ENCODE data around the gene LRIG2. TPM values are rescaled to one million over a fixed set of nuclear protein-coding genes. Genes with fewer than 3 reads are reported as not detected.
A peak's percentile ranks its signal among the peaks of the same experiment; 100 is the strongest.
"Not testable (repeated sequence)": the region's sequence is repeated elsewhere in the genome, so short reads cannot be mapped to it uniquely, and the experiment has no call there.

LRIG2 gene
- polyA plus RNA-seq, 3 donors, result 0.93 to 12.7 (median 0.96) TPM

DNA sequence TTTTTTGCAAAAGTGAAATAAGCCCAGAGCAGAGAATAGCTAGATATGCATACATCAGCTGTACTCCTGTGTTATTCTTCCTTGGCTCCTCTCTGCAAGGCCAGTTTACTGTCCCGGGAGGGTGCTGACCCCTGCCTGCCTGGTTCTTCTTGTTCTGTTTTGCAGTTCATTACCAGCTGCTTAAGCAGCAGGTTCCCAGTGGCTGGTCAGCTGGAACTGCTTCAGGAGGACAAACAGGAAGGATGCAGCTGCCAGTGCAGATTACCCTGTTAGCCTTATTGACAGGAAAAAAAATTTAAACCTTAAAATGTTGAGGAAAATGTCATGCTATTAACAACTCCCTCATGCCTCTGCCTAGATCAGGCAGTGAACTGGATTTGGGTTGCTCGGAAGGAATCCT is 16.0 kb upstream of the LRIG2 start:
- no peak overlapping the region for H3K27ac ChIP-seq (ENCODE audit: low read depth in 1 of 2, low read length in 2 of 2)
- H3K4me2 ChIP-seq (replicated peaks; ENCODE audit: extremely low read depth, low read length, poor library complexity, severe bottlenecking), result no peak overlapping the region
- Mint-ChIP-seq H3K4me3 (no peak overlapping the region), H3K36me3 (no peaks in the 10 kb centered on the region), H3K27ac (no peak overlapping the region), H3K4me1 (peaks cover 12% of the 10 kb centered on the region), H3K9me3 (no peaks in the 10 kb centered on the region), H3K27me3 (ENCODE audit: low read depth in 3 of 3) (peaks cover 5 to 8% (median 6%) of the 10 kb centered on the region in 3 donors)
- no CpG with 5 or more reads among the region's 2 CpGs for WGBS (ENCODE audit: insufficient coverage)
- H3K4me3 ChIP-seq (replicated peaks in 1 of 3; ENCODE audit: low read depth in 2 of 3, low read length in 3 of 3), result no peak overlapping the region
- H2AFZ ChIP-seq (ENCODE audit: insufficient read depth, low read depth, low read length, poor library complexity, severe bottlenecking), result no peak overlapping the region
- no peaks in the 10 kb centered on the region for H4K20me1 ChIP-seq (ENCODE audit: insufficient read depth, low read length)
- H3K9me3 ChIP-seq (replicated peaks in 1 of 2; ENCODE audit: control insufficient read depth in 1 of 2, insufficient read depth in 1 of 2, low read length in 2 of 2), result no peaks in the 10 kb centered on the region
- no peak for TF ChIP-seq CTCF (IDR thresholded peaks at IDR 0.05)
- H3K36me3 ChIP-seq (replicated peaks in 1 of 2; ENCODE audit: control insufficient read depth in 1 of 2, insufficient read depth in 2 of 2, low read length in 2 of 2), result no peaks in the 10 kb centered on the region
- intact Hi-C loops (cut with micrococcal nuclease), result no loop called here
- H3K27me3 ChIP-seq (ENCODE audit: control insufficient read depth in 2 of 2, insufficient read depth in 2 of 2, low read length in 2 of 2), result no peaks in the 10 kb centered on the region
- no peak overlapping the region for H3K9ac ChIP-seq (ENCODE audit: insufficient read depth, low read length, poor library complexity, severe bottlenecking)
- H3K79me2 ChIP-seq (ENCODE audit: insufficient read depth, low read length), result no peaks in the 10 kb centered on the region
- H3K4me1 ChIP-seq (ENCODE audit: control insufficient read depth in 1 of 2, insufficient read depth in 2 of 2, low read length in 2 of 2), result peaks cover 0 to 2% of the 10 kb centered on the region in 2 donors
- no peak for DNase-seq

DNA sequence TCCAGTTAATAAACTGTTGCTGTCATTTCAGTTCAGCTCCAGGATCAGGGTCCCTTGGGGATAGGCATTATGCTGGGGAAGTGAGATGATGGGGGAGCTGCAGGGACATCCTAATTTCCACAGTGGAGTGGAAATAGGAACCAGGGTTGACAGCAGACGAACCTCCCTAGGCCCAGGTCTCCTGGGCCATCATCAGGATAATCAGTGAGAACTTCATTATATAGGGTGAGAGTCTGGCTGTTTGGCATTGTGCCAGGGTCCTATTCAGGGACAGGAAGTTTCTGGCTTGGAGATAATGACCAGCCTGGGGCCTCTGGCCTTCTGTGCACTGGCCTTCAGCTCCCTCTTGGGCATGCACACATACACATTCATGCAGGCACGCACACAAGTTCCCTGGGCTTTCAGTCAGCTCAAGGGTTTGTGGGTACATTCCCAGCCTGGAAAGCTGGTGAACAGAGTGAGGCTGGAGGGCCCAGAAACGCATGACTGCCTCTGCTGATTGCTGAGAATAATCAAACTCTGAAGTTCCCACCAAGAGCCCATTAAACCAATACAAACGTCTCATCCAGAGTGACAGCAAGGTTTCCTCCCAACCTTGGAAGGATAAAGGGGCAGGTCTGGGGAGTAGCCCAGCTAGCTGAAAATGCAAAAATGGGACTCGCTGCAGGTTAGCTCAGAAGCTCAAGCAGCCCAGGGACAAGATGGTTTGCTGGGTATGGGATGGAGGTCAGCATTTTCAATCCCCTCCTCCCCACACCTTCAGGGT is 13.9 kb upstream of the LRIG2 start:
- Histone ChIP-seq H3K4me1 (ENCODE audit: control insufficient read depth in 1 of 2, insufficient read depth in 2 of 2, low read length in 2 of 2) (no peaks in the 10 kb centered on the region), H3K27ac (ENCODE audit: low read depth in 1 of 2, low read length in 2 of 2) (no peak overlapping the region), H3K9me3 (replicated peaks in 1 of 2; ENCODE audit: control insufficient read depth in 1 of 2, insufficient read depth in 1 of 2, low read length in 2 of 2) (no peaks in the 10 kb centered on the region), H3K4me3 (replicated peaks in 1 of 3; ENCODE audit: low read depth in 2 of 3, low read length in 3 of 3) (no peak overlapping the region), H3K27me3 (ENCODE audit: control insufficient read depth in 2 of 2, insufficient read depth in 2 of 2, low read length in 2 of 2) (no peaks in the 10 kb centered on the region), H3K9ac (ENCODE audit: insufficient read depth, low read length, poor library complexity, severe bottlenecking) (no peak overlapping the region), H2AFZ (ENCODE audit: insufficient read depth, low read depth, low read length, poor library complexity, severe bottlenecking) (no peak overlapping the region), H4K20me1 (ENCODE audit: insufficient read depth, low read length) (no peaks in the 10 kb centered on the region), H3K79me2 (ENCODE audit: insufficient read depth, low read length) (no peaks in the 10 kb centered on the region), H3K4me2 (replicated peaks; ENCODE audit: extremely low read depth, low read length, poor library complexity, severe bottlenecking) (no peak overlapping the region), H3K36me3 (replicated peaks in 1 of 2; ENCODE audit: control insufficient read depth in 1 of 2, insufficient read depth in 2 of 2, low read length in 2 of 2) (no peaks in the 10 kb centered on the region)
- H3K9me3 Mint-ChIP-seq, result peaks cover 0 to 6% (median 0%) of the 10 kb centered on the region in 7 donors
- no peaks in the 10 kb centered on the region for H3K36me3 Mint-ChIP-seq
- 74% methylated on average over 2 of the region's 5 CpGs for WGBS (ENCODE audit: insufficient coverage)
- intact Hi-C loops (cut with micrococcal nuclease), result no loop called here
- no peak for TF ChIP-seq CTCF (IDR thresholded peaks at IDR 0.05)
- no peak for DNase-seq
- H3K4me1 Mint-ChIP-seq, result peaks cover 7% of the 10 kb centered on the region
- peaks cover 2 to 8% (median 6%) of the 10 kb centered on the region in 3 donors for H3K27me3 Mint-ChIP-seq (ENCODE audit: low read depth in 3 of 3)
- no peak overlapping the region for H3K4me3 Mint-ChIP-seq
- peak overlapping the region in 2 of 7 donors; percentile 54 to 89 for H3K27ac Mint-ChIP-seq

GRCh38 chr1:113063456-113063855 is 9.5 kb upstream of the LRIG2 start:
- H3K4me2 ChIP-seq (replicated peaks; ENCODE audit: extremely low read depth, low read length, poor library complexity, severe bottlenecking); intact Hi-C loops (cut with micrococcal nuclease); H3K9me3 Mint-ChIP-seq; H3K4me3 Mint-ChIP-seq; DNase-seq; H4K20me1 ChIP-seq (ENCODE audit: insufficient read depth, low read length); H3K4me3 ChIP-seq (replicated peaks in 1 of 3; ENCODE audit: low read depth in 2 of 3, low read length in 3 of 3); H3K36me3 ChIP-seq (replicated peaks in 1 of 2; ENCODE audit: control insufficient read depth in 1 of 2, insufficient read depth in 2 of 2, low read length in 2 of 2); H3K27ac ChIP-seq (ENCODE audit: low read depth in 1 of 2, low read length in 2 of 2); H2AFZ ChIP-seq (ENCODE audit: insufficient read depth, low read depth, low read length, poor library complexity, severe bottlenecking); H3K9ac ChIP-seq (ENCODE audit: insufficient read depth, low read length, poor library complexity, severe bottlenecking); H3K79me2 ChIP-seq (ENCODE audit: insufficient read depth, low read length); H3K9me3 ChIP-seq (replicated peaks in 1 of 2; ENCODE audit: control insufficient read depth in 1 of 2, insufficient read depth in 1 of 2, low read length in 2 of 2); H3K27me3 ChIP-seq (ENCODE audit: control insufficient read depth in 2 of 2, insufficient read depth in 2 of 2, low read length in 2 of 2); H3K4me1 Mint-ChIP-seq; H3K36me3 Mint-ChIP-seq; H3K27ac Mint-ChIP-seq; H3K4me1 ChIP-seq (ENCODE audit: control insufficient read depth in 1 of 2, insufficient read depth in 2 of 2, low read length in 2 of 2); H3K27me3 Mint-ChIP-seq (ENCODE audit: low read depth in 3 of 3): not testable (repeated sequence)
- 94% methylated on average over 9 of the region's 35 CpGs for WGBS (ENCODE audit: insufficient coverage)

All from CD14-positive monocyte (primary cell).